Astrocyte of the cerebellum (primary cell): ENCODE measurements around the gene SOX14.

Experiments
- DNase-seq: peaks from one replicate; pipeline ENCODE4 v3.0.0-alpha.2; 2011; ENCODE audit warnings: low read depth
- H3K4me3 ChIP-seq: 2 replicates; pipeline ENCODE4 v1.5.1; 2011; ENCODE audit warnings: mild to moderate bottlenecking, low read depth, low read length, moderate library complexity
- in situ Hi-C: cut with HindIII; loops from 2 replicates; pipeline ENCODE4 v1.10.0; 2017; ENCODE audit warnings: low sequenced_read_pairs
- TF ChIP-seq, protein P1 (sequence below): IDR thresholded peaks from 2 replicates; pipeline ENCODE4 v1.5.1; 2012; ENCODE audit warnings: low read length, low read depth, moderate library complexity, mild to moderate bottlenecking; ENCODE audit errors: missing control alignments

SOX14 gene

DNA sequence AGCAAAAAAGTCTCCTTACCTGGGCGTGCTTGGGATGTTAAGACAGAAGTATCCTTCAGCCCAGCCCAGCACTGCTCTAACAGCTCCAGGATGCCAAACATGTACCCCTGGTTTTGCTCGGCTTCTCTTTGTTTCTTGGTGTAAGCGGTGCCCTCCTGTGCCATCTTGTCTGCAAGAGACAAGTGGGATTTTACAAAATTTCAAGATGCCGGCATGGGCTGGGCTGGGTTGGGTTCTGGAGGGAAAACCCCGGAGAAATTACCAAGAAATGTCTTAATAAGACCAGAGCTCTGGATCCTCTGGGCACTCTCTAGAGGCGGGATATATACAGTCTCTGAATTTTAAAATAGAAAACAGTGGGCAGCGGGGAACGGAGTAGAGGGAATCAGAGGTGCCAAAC lies 4.6 kb upstream of the SOX14 start:
- no peak for DNase-seq
- TF ChIP-seq, protein P1, sequence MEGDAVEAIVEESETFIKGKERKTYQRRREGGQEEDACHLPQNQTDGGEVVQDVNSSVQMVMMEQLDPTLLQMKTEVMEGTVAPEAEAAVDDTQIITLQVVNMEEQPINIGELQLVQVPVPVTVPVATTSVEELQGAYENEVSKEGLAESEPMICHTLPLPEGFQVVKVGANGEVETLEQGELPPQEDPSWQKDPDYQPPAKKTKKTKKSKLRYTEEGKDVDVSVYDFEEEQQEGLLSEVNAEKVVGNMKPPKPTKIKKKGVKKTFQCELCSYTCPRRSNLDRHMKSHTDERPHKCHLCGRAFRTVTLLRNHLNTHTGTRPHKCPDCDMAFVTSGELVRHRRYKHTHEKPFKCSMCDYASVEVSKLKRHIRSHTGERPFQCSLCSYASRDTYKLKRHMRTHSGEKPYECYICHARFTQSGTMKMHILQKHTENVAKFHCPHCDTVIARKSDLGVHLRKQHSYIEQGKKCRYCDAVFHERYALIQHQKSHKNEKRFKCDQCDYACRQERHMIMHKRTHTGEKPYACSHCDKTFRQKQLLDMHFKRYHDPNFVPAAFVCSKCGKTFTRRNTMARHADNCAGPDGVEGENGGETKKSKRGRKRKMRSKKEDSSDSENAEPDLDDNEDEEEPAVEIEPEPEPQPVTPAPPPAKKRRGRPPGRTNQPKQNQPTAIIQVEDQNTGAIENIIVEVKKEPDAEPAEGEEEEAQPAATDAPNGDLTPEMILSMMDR = no peak
- in situ Hi-C loops = no loop called here
- H3K4me3 ChIP-seq = no peak overlapping the region

DNA sequence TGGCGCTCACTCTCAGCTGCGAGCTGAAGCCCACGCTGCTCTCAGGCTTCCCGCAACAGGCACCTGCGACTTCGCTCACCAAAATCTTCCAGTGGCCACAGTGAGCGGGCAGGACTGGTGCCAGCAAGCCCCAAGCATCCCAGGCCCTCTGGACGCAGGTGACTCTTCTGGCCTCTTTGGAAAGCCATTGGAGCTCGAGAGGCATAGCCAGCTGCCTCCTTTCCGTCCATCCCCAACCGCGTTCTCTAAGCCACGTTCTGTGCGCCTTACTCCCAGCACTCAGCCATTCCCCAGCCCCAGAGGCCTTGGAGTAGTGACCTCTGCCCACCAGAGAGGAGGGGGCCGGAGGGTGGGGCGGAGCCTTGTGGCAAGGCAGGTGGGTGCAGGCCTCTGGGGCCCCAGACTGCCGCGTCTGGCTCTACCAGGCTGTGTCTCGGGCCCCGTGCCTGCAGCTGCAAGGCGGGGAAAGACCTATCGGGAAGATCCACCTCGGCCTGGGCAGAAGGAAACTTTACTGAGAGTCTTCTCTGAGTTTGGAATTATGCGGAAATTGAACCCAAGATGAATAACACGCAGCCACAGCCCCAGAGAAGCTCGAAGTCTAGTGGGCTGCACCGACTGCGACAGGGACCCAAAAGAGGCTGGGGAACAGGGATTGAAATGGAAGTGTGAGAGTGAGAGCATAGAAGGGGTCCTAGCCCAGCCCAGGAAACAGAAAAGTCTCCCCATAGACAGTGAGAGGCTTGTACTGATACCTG lies 3.6 kb upstream of the SOX14 start:
- TF ChIP-seq, protein P1 = no peak
- in situ Hi-C loops = no loop called here
- no peak for DNase-seq
- H3K4me3 ChIP-seq = no peak overlapping the region

DNA sequence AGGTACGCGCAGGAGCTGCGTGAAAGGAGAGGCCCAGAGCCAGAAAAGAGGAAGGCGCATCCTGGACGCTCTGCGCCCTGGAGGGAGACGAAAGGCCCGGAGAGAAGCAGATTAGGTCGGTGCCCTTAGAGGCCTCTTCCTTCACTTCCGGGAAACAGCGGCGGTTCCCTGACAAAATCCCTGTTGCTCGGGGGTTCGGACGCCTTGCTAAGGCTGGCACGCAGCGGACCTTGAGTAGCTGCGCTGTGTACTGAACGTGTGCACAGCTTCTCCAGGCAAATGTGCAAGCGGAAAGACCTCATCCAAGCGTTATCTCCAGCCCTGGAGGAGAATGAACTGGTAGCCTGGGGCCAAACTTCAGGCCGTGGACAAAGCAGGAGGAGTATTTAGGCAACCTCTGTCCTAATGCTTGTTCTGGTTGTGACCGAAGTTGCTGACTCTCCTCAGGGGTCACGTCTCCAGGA lies 3.0 kb upstream of the SOX14 start:
- DNase-seq = no peak
- TF ChIP-seq, protein P1 = no peak
- H3K4me3 ChIP-seq = no peak overlapping the region
- in situ Hi-C loops = no loop called here

DNA sequence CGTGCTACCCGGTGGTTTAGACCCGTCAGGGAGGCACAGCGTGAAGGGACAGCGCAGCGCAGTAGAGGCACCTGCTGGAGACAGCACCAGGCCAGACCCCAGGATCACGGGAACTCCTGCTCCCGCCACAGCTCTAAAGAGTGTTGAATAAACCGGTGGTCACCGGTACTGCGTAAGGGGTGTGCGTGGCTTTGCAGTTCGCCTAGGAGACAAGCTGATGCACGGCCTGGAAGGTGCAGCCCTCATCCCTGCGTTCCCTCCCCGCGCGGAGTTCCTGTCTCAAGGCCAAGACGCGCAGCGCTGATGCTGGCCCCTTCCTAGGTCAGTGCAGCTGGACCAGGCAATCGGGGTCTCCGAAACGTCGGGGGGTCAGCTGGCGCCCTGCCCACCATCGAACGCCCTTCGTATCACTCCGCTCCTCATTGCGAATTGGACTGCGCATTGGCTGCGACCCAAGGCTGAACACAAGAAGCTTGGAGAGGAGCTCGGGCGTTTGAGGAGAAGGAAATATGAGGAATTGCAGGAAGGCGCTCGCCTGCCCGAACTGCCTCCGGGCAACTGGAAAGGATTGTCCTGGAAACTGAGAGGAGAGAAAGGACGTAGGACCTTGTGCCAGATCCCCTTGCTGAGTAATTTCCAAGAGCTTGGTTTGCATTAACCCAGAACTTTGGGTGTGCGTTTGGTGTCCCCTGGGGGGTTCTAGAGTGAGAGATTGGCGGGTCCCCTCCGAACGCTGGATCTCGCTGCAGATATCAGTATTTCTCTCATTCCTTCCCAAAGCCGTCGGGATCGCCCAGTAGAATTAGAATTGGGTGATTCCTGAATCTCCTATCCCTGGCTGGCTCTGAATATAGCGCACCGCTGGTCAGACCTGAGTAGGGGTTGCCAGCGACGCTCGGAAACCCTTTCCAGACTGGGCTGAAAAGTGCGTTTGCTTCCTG lies 2.3 kb upstream of the SOX14 start:
- H3K4me3 ChIP-seq = no peak overlapping the region
- TF ChIP-seq, protein P1 = no peak
- no peak for DNase-seq
- in situ Hi-C loops = no loop called here

DNA sequence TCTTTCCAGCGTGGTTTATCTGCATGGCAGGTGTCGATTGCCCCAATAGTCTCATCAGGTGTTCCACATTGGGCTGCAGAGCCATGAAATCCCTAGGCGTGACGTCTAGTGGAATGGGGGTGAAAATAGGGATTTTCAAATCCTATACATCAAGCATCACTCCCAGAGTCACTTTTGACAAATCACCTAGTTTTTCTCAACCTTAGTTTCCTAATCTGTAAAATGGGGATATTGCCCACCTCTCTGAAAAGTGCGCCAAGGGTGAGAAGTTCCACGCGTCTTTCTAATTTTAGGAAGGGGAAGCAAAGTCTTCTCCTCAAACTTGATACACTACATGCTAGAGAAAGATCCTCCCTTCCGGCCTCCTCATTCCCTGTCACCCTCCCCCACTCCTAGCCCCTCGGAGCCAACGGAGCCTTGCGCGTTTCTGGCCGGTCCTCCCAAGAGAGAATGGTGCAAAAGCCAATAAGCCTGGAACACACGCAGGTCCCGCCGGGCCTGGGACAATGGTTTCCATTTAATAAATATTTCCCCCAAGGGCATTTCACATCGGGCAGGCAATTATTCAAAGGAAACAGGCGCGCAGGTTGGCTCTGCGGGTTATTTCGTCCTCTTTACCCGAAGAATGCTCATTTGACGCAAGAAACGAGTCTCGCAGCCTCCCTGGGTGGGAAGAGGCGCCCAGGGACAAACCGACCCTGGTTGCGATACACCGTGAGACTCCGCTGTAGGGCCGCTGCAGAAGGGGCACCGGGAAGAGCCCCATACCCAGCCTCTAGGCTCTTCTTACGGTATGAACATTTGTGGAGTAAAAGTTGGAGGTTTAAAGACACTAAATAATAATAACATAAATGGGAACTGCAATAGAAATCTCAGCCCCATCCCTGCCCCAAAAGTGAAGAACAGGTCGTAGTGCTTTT lies 1.2 kb upstream of the SOX14 start:
- H3K4me3 ChIP-seq = no peak overlapping the region
- TF ChIP-seq, protein P1 = no peak
- in situ Hi-C loops = no loop called here
- no peak for DNase-seq

DNA sequence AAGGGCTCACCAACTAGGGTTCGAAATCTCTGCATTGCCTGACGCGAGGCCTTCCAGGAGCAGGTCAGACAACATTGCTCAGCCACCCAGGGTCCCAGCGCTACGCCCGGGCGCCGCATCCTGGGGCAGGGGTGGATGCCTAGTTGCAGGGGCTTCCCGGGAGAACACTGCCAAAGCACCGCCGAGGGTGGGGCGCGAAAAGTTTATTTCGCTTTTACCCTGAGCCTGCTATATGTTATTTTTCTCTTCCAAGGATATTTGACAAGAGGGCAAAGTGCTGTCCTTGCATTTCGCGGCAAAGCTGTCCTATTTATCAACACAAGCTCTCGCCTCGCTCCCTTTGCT lies 549 bp upstream of the SOX14 start:
- DNase-seq = no peak
- TF ChIP-seq, protein P1 = no peak
- in situ Hi-C loops = no loop called here
- H3K4me3 ChIP-seq = no peak overlapping the region
